IPS-18a (cell line): ENCODE measurements around the gene MECP2.

Experiments used
- H3K27ac ChIP-seq: one replicate; pipeline ENCODE4 v1.5.1; 2013; ENCODE audit warnings: low read length
- H3K27me3 ChIP-seq: one replicate; pipeline ENCODE4 v1.6.1; 2013; ENCODE audit warnings: mild to moderate bottlenecking, low read length; ENCODE audit not compliant: control insufficient read depth, insufficient read depth
- H3K36me3 ChIP-seq: one replicate; pipeline ENCODE4 v1.6.1; 2013; ENCODE audit warnings: low read depth, low read length; ENCODE audit not compliant: control insufficient read depth
- H3K4me1 ChIP-seq: one replicate; pipeline ENCODE4 v1.6.1; 2013; ENCODE audit warnings: low read depth, low read length; ENCODE audit not compliant: control insufficient read depth
- H3K4me3 ChIP-seq: one replicate; pipeline ENCODE4 v1.5.1; 2013; ENCODE audit warnings: low read length
- H3K9ac ChIP-seq: one replicate; pipeline ENCODE4 v1.6.1; 2013; ENCODE audit warnings: mild to moderate bottlenecking, low read length, moderate library complexity
- H3K9me3 ChIP-seq: one replicate; pipeline ENCODE4 v1.6.1; 2013; ENCODE audit warnings: low read depth, low read length; ENCODE audit not compliant: control insufficient read depth

MECP2 gene

GRCh38 chrX:153974726-153975286 lies 122.7 kb downstream of the MECP2 start:
- Histone ChIP-seq H3K27me3 (no peaks in the 10 kb centered on the region), H3K36me3 (no peaks in the 10 kb centered on the region), H3K4me3 (no peak overlapping the region), H3K9me3 (no peaks in the 10 kb centered on the region), H3K27ac (no peak overlapping the region), H3K4me1 (no peaks in the 10 kb centered on the region), H3K9ac (no peak overlapping the region)

GRCh38 chrX:153974003-153974725 lies 123.4 kb downstream of the MECP2 start:
- Histone ChIP-seq H3K27me3 (no peaks in the 10 kb centered on the region), H3K27ac (no peak overlapping the region), H3K4me3 (no peak overlapping the region), H3K9ac (no peak overlapping the region), H3K36me3 (no peaks in the 10 kb centered on the region), H3K4me1 (no peaks in the 10 kb centered on the region), H3K9me3 (no peaks in the 10 kb centered on the region)

GRCh38 chrX:153973127-153974002 lies 124.2 kb downstream of the MECP2 start:
- no peaks in the 10 kb centered on the region for H3K9me3 ChIP-seq
- H3K27ac ChIP-seq, result peak overlapping the region; percentile 59
- H3K27me3 ChIP-seq, result no peaks in the 10 kb centered on the region
- H3K36me3 ChIP-seq, result no peaks in the 10 kb centered on the region
- peak overlapping the region; percentile 78 for H3K9ac ChIP-seq
- H3K4me3 ChIP-seq, result peak overlapping the region; percentile 77
- H3K4me1 ChIP-seq, result no peaks in the 10 kb centered on the region

GRCh38 chrX:153972368-153973126 lies 125.0 kb downstream of the MECP2 start, which contains the start of gene TMEM187:
Gene TMEM187, plus strand, starts transcription at chrX:153972754. Its CDS starts 9,309 bp downstream, at chrX:153982063.
- H3K4me1 ChIP-seq, result peaks cover 3% of the 10 kb centered on the region

More at GRCh38 chrX:153972368-153973126, 125.0 kb downstream of the MECP2 start, which contains the start of gene TMEM187:
- Histone ChIP-seq H3K9ac (peak within 1 kb of the TSS; percentile 100), H3K27ac (peak within 1 kb of the TSS; percentile 99), H3K27me3 (no peaks in the 10 kb centered on the region), H3K4me3 (peak within 1 kb of the TSS; percentile 87), H3K9me3 (peaks cover 4% of the 10 kb centered on the region), H3K36me3 (no peaks in the 10 kb centered on the region)
